Panc1 (cell line): ENCODE data around the gene LRRC3C. TPM values are rescaled to one million over a fixed set of nuclear protein-coding genes. Genes with fewer than 3 reads are reported as not detected.
"Not testable (repeated sequence)": the region's sequence is repeated elsewhere in the genome, so short reads cannot be mapped to it uniquely, and the experiment has no call there.

Source experiments
- ATAC-seq: fragments of 200-7000 bp; cut with Tn5 transposase; 2 replicates; pipeline ENCODE4 v1.9.1; 2020; ENCODE audit warnings: mild to moderate bottlenecking, moderate library complexity
- BruUV-seq: library from RNA; stranded (reverse); fragments of 400-500 nt; replicated peaks from 2 replicates; lab custom pipeline; 2021; lab: Mats Ljungman, UMichigan
- CTCF ChIA-PET: fragments of 300-600 bp; sonication (Branson Sonifier 250); formaldehyde crosslinking; loops from one replicate; lab custom pipeline; 2022; ENCODE audit warnings: antibody characterized with exemption; lab: Charles Lee
- POLR2A ChIA-PET: fragments of 300-600 bp; sonication (Branson Sonifier 250); formaldehyde crosslinking; loops from one replicate; lab custom pipeline; 2022; ENCODE audit warnings: antibody characterized with exemption; lab: Charles Lee
- DNase-seq: peaks from one replicate; pipeline ENCODE4 v3.0.0-alpha.2; 2010; ENCODE audit warnings: low read depth, low spot score
- H3K27ac ChIP-seq: 2 replicates; pipeline ENCODE4 v1.5.1; 2011; ENCODE audit warnings: mild to moderate bottlenecking, low read length, inconsistent platforms
- H3K27me3 ChIP-seq: fragments of 200-500 bp; sonication (Bioruptor generic); 2 replicates; pipeline ENCODE4 v1.6.0; 2014; ENCODE audit warnings: low read length, inconsistent platforms; ENCODE audit not compliant: control insufficient read depth, insufficient read depth
- H3K36me3 ChIP-seq: fragments of 200-500 bp; sonication (Bioruptor generic); 2 replicates; pipeline ENCODE4 v1.5.1; 2014; ENCODE audit warnings: inconsistent platforms, mild to moderate bottlenecking, low read length, moderate library complexity; ENCODE audit not compliant: control insufficient read depth, insufficient read depth
- H3K4me1 ChIP-seq: 2 replicates; pipeline ENCODE4 v1.5.1; 2011; ENCODE audit warnings: inconsistent platforms, mild to moderate bottlenecking, low read length, moderate library complexity; ENCODE audit not compliant: control insufficient read depth, insufficient read depth
- H3K4me3 ChIP-seq, 2 experiments: 2 replicates each; pipeline ENCODE4 v1.5.1; 2011 to 2012; ENCODE audit warnings: low read depth in 2 of 2, low read length in 2 of 2, mild to moderate bottlenecking in 2 of 2, inconsistent platforms in 1 of 2, moderate library complexity in 1 of 2
- H3K9me3 ChIP-seq: fragments of 200-500 bp; sonication (Bioruptor generic); 2 replicates; pipeline ENCODE4 v1.5.1; 2014; ENCODE audit warnings: low read depth, mild to moderate bottlenecking, inconsistent platforms, low read length, moderate library complexity; ENCODE audit not compliant: control insufficient read depth, insufficient read depth
- CTCF ChIP-seq: fragments of 450-650 bp; IDR thresholded peaks from 2 replicates; pipeline ENCODE4 v1.5.1; 2017; ENCODE audit warnings: mild to moderate bottlenecking
- POLR2AphosphoS5 ChIP-seq: IDR thresholded peaks from 2 replicates; pipeline ENCODE4 v1.6.1; 2012; ENCODE audit warnings: mild to moderate bottlenecking, low read depth, low read length, moderate library complexity
- REST ChIP-seq, 2 experiments: IDR thresholded peaks; 2 replicates each; pipeline ENCODE4 v1.6.1; 2011 to 2012; ENCODE audit warnings: low read depth in 2 of 2, control low read depth in 1 of 2, low read length in 1 of 2, mild to moderate bottlenecking in 1 of 2, moderate library complexity in 1 of 2; ENCODE audit not compliant: insufficient read depth in 1 of 2
- SIN3A ChIP-seq: IDR thresholded peaks from 2 replicates; pipeline ENCODE4 v1.6.1; 2012; ENCODE audit warnings: low read depth, mild to moderate bottlenecking, low read length, moderate library complexity, borderline replicate concordance; ENCODE audit not compliant: insufficient read depth
- TCF7L2 ChIP-seq: IDR thresholded peaks from 2 replicates; pipeline ENCODE4 v1.6.1; 2011; ENCODE audit warnings: mild to moderate bottlenecking, low read depth, low read length, inconsistent platforms
- in situ Hi-C: cut with HindIII; loops from 2 replicates; pipeline ENCODE4 v1.10.0; 2016; ENCODE audit warnings: low sequenced_read_pairs, low pct_unique_long_range_greater_than_20kb
- intact Hi-C: fragments of 100-400 bp; cut with micrococcal nuclease; formaldehyde crosslinking; loops from one replicate; pipeline ENCODE4 v1.10.0; 2022; ENCODE audit not compliant: unreplicated experiment
- total RNA-seq: library from RNA; stranded (reverse); gene quantifications from one replicate; pipeline ENCODE4 v1.2.1, GENCODE V29; 2021; ENCODE audit not compliant: unreplicated experiment

LRRC3C gene
- total RNA-seq, 1 experiment from 2014 or later: not detected

- H3K9me3 ChIP-seq: no peaks in the 10 kb centered on the region
- ATAC-seq: no peak; the same call in 1 of the 2 replicates
- BruUV-seq: no TSS peak
- H3K27me3 ChIP-seq: no peaks in the 10 kb centered on the region
- TF ChIP-seq CTCF (no peak), SIN3A (no peak), TCF7L2 (no peak), REST (IDR thresholded peaks at IDR 0.05; ENCODE audit: insufficient read depth in 1 of 2, low read depth in 2 of 2, low read length in 1 of 2) (no peak), POLR2AphosphoS5 (no peak)
- ChIA-PET CTCF (no interaction called here), POLR2A (no interaction called here)
- in situ Hi-C loops: no loop called here
- no peak overlapping the region for H3K4me3 ChIP-seq
- H3K36me3 ChIP-seq: no peaks in the 10 kb centered on the region
- intact Hi-C loops: no loop called here
- H3K27ac ChIP-seq: no peak overlapping the region
- H3K4me1 ChIP-seq: no peaks in the 10 kb centered on the region
- no peak for DNase-seq
Measured at GRCh38 chr17:39944393-39944711, 16.8 kb downstream of the LRRC3C start.

GRCh38 chr17:39946551-39947330, 19.2 kb downstream of the LRRC3C start:
- Histone ChIP-seq H3K4me1 (no peaks in the 10 kb centered on the region), H3K36me3 (no peaks in the 10 kb centered on the region), H3K4me3 (no peak overlapping the region), H3K27ac (no peak overlapping the region), H3K9me3 (no peaks in the 10 kb centered on the region), H3K27me3 (no peaks in the 10 kb centered on the region)
- in situ Hi-C loops (no loop called here), intact Hi-C loops (no loop called here)
- BruUV-seq: no TSS peak
- ATAC-seq: no peak
- CTCF ChIA-PET: no interaction called here
- no peak for DNase-seq
- POLR2A ChIA-PET: no interaction called here
- TF ChIP-seq SIN3A: no peak
- no peak for TF ChIP-seq CTCF
- no peak for TF ChIP-seq REST (IDR thresholded peaks at IDR 0.05; ENCODE audit: insufficient read depth in 1 of 2, low read depth in 2 of 2, low read length in 1 of 2)
- TF ChIP-seq POLR2AphosphoS5: no peak
- TF ChIP-seq TCF7L2: no peak

GRCh38 chr17:39948489-39948828, 20.9 kb downstream of the LRRC3C start:
- H3K27me3 ChIP-seq, in situ Hi-C loops: not testable (repeated sequence)

More at GRCh38 chr17:39948489-39948828, 20.9 kb downstream of the LRRC3C start:
- DNase-seq, ATAC-seq, H3K27ac ChIP-seq, H3K4me1 ChIP-seq, BruUV-seq, CTCF ChIA-PET, H3K9me3 ChIP-seq, POLR2A ChIA-PET, intact Hi-C loops, H3K4me3 ChIP-seq, H3K36me3 ChIP-seq: not testable (repeated sequence)
